Measurements from ENCODE around the gene ZNF594.
A peak's percentile ranks its signal among the peaks of the same experiment; 100 is the strongest.

GRCh38 chr17:5191541-5192417 lies at the start of gene ZNF594:
- TF ChIP-seq POLR2AphosphoS5 (IDR thresholded peaks at IDR 0.05; ENCODE audit: low read depth, low read length): peak; percentile 75; the same call in 1 of the 2 replicates
- no peak for TF ChIP-seq EZH2 (IDR thresholded peaks at IDR 0.05; ENCODE audit: low read depth, low read length, severe bottlenecking)
- TF ChIP-seq CTCF (IDR thresholded peaks at IDR 0.05; ENCODE audit: control extremely low read depth in 1 of 3, insufficient read depth in 1 of 3, low read depth in 1 of 3, low read length in 3 of 3): peak; percentile 77 to 88 (median 81)

All from H1 (cell line).